ENCODE data around the gene MTHFD1L. TPM values are rescaled to one million over a fixed set of nuclear protein-coding genes. Genes with fewer than 3 reads are reported as not detected.

The MTHFD1L gene
- total and polyA plus RNA-seq, 2 of the 8 experiments (the other 6 are each of a cell fraction or from before 2014, with no cell fraction given), result 29.2 to 105 TPM

DNA sequence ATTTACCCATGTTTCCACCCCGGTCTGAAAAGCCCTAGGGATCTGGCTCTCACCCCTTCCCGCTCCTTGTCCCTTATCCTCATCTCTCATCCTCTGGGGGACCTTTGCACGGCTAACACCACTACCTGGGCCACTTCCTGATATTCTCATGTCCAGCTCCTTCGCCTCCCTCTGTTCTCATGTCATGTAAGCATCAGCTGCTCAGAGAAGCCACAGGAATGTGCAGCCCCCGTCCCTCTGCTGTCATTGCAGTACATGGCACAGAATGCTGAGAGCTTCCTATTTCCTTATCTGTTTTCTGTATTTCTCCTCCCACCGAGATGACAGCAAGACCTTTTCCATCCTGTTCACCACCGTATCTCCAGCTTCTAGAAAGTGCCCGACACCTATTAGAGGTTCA is 102.4 kb downstream of the MTHFD1L start (continued):
- TF ChIP-seq POLR2A (IDR thresholded peaks at IDR 0.05; ENCODE audit: control extremely low read depth in 1 of 2, low read depth in 2 of 2, low read length in 2 of 2) (no peak), SP1 (IDR thresholded peaks at IDR 0.05; ENCODE audit: low read depth, low read length) (no peak)

All from H1 (cell line).